ENCODE data around the gene OTOF.

OTOF gene

DNA sequence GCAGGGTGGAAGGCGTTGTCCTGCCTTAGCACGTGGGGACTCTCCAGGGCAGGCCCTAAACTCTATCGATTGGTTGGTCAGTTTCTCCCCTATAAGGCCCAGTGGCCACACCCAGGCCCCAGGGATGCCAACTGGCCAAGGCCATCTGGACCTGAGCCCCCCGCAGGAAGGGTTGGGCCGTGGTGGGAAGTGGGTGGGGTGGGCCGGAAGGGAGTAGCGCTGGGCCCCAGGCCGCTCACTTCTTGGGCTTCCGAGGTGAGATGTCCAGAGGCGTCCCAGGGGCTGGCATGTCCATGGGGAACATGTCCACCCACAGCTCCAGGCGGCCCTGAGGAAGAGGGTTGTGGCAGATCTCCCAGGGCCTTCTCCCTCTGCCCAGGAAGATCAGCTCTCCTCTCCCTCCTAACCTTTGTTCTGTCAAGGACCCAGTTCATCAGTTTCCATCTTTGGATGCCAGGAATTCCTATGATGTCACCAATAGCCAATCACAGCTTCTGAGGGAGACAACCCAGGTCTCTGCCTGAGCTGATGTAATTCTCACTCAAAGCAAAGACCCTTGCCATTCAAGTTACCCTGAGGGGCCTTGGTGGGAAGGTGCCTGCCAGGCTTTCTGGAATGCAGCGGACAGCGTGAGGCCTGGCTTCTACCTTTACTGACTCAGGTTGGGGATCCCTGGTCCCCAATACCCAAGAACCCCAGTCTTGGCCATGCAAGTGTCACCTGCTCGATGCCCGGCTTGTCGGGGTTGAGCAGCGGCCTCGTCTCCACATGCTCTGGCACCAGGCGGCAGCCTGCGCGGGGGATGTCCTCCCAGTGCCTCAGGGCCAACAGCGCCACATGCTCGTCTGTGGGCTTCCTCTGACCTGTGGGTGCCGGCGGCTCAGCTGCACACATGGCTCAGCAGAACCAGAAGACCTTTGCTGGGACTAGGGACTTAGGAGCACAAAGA is 14.4 kb downstream of the OTOF start:
- DNase-seq, result no peak

- DNase-seq, result no peak
Measured at GRCh38 chr2:26462511-26463243, 15.2 kb downstream of the OTOF start.

- DNase-seq, result no peak
Measured at GRCh38 chr2:26462100-26462499, 15.8 kb downstream of the OTOF start.

- DNase-seq, result no peak
Measured at GRCh38 chr2:26461601-26462023, 16.3 kb downstream of the OTOF start.

- DNase-seq, result no peak
Measured at GRCh38 chr2:26460613-26461031, 17.3 kb downstream of the OTOF start.

DNA sequence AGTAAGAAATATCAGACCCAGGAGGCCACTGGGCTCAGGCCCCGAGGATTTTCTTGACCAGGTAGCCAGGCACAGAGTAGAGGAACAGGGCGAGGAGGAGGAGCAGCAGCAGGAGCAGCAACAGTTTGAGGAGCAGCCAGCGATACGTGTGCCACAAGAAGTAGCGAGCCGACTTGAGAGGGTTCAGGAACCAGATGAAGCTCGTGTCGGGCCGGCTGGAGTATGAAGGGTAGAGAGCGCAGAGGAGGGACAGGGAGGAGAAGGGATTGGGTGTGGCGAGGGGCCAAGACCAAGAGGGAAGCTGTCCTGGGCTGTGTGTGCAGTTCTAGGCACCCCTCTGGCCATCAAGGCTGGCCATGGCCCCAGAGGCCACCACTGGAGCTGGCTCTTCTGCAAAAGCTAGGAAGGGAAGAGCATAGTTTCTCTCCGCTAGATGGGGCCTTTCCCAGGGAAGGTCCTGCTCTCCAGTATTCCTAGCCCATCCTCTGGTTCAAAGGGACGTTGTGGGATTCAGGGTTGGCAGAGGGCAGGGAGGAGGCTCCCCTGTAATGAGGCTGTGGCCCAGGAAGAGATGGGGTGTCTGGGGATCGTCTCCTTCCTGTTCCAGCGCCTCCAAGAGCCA is 17.8 kb downstream of the OTOF start:
- DNase-seq, result no peak

GRCh38 chr2:26458365-26459042 is 19.4 kb downstream of the OTOF start:
- no peak for DNase-seq

DNA sequence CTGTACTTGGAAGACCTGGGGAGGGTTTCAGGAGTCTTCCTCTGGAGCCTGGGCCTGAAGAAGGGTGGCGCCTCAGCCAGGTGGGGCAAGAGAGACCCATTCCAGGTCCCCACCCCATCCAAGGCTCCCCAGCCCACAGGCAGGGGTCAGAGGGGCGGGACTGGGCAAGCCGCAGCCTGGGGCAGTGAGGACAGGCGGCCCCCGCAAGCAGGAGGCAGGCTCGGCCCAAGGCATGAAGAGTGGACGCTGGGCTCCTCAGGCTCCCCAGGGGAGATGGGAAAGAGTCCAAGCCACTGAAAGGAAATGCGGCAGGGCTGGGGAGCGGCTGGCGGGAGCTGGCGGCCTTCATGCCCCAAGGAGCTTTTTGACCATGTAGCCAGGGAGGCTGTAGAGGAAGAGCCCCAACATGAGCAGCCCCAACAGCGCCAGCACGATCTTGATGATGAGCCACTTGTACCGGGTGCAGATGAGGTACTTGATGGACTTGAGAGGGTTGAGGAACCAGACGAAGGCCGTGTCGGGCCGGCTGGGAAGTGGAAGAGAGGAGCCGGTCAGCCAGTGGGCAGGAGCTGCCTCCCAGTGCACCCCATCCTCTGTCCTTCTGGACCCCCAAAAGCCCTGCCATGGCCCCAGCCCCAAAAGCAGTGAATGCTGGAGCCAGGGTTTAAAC is 20.1 kb downstream of the OTOF start:
- no peak for DNase-seq

GRCh38 chr2:26457251-26457666 is 20.7 kb downstream of the OTOF start:
- DNase-seq, result no peak

DNA sequence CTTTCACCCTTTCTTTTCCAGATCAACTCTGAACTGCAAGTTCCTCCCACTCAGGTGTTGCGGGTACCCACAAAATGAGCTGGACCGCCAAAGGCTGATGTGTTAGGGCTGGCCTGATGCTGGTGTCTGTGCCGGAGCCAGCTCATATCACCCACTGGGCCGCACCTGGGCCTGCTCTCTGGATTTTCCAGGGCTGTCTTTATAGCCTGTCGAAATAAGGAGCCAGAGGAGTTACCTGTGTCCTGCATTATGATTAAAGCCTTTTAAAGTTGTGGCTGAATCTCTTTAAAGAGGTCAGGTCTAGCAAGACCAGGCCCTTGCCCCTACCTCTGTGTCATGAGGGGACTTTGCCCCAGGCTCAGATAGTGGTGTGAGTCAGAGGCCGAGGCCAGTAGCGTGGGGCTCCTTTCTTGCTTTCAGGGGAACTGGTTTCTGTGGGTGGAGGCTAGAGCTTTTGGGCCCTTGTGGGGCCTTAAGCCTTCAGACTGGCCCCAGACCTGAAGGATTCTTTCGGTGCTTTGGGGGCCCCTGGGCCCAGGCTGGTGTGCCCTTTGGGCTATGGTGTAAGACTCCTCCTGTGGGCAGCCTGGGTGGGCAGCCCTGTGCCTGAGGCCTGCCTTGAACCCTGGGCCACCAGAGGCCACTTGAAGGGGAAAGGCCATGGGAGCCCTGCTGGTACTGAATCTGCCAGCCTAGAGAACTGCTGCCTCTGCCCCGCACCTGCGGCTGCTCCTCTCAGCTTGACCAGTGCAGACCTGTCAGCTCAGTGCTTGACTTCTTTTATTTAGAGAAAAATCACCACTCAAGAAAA is 21.3 kb downstream of the OTOF start:
- DNase-seq, result no peak

- no peak for DNase-seq
Measured at GRCh38 chr2:26455670-26456439, 22.1 kb downstream of the OTOF start.

DNA sequence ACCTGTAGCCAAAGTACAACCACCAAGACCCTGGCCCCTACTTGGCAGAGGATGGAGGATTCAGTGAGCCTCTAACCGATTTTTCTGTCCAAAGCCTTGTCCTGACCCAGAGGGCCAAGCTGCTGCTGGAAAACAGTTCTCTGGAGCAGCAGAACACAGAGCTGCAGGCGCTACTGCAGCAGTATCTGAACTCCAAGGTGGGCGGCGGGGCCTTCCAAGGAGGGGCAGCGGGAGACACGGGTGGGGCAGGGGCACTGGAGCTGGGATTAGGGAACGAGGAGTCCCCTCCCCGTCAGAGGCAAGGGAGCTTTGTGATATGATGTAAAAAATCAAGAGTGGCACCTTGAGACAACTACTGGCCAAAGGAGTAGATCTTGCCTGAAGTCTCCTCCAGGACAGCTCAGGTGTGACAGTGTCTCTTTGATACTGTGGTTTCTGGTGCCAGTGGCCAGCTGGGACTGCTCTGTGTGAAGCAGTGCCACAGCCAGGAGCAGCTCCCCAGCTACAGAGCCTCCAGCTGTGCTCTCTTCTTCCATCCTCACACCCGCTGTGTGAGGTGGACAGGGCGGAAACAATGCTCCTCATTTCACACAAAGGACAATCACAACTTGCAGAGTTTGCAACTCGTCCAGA is 22.8 kb downstream of the OTOF start:
- no peak for DNase-seq

GRCh38 chr2:26454561-26455001 is 23.3 kb downstream of the OTOF start:
- DNase-seq, result no peak

GRCh38 chr2:26453421-26454329 is 24.2 kb downstream of the OTOF start:
- no peak for DNase-seq

DNA sequence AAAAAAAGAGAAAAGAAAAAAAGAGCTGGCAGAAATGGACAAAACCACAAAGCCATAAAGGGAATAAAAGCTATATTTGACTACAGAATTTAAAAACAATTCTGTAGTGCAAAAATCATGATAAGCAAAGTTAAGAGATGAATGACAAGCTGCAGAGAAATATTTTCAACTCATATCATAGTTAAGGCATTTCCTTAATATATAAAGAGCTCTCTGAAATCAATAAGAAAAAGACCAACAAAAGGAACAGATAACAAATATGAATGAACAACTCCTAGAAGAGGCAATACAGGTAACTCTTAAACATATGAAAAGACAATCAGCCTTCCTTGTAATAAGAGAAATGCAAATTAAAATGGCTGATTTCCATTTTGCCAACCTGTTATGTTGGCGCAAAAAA is 26.2 kb downstream of the OTOF start:
- DNase-seq, result no peak

GRCh38 chr2:26450031-26450635 is 27.8 kb downstream of the OTOF start:
- no peak for DNase-seq

GRCh38 chr2:26449278-26450030 is 28.5 kb downstream of the OTOF start:
- DNase-seq, result no peak

- DNase-seq, result no peak
Measured at GRCh38 chr2:26448651-26449050, 29.3 kb downstream of the OTOF start.
